ENCODE measurements around the gene PDCD6IP. TPM values are rescaled to one million over a fixed set of nuclear protein-coding genes. Genes with fewer than 3 reads are reported as not detected.
"Not testable (repeated sequence)": the region's sequence is repeated elsewhere in the genome, so short reads cannot be mapped to it uniquely, and the experiment has no call there.

PDCD6IP gene
- total RNA-seq, 1 donor from 2014 or later, result 51.7 TPM

DNA sequence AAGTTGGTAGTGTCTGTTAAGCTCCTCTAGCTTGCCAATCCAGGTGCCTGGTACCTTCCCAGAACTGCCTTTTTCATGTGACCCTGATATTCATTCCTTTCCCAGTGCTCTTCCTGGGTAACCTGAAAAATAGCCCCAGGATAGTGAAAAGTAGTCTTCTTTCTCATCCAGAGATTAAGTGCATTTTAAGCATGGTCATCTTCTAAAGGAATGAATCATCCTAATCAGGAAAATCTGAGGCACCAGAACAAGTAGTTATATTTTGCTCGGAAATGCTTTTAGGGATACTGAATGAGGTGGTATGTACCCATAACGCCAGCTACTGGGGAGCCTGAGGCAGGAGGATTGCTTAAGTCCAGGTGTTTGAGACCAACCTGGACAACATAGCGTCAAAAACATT lies 23.1 kb upstream of the PDCD6IP start:
- no peaks in the 10 kb centered on the region for H3K4me1 ChIP-seq (ENCODE audit: control insufficient read depth in 3 of 3, insufficient read depth in 3 of 3, low read length in 3 of 3)
- H3K36me3 ChIP-seq (ENCODE audit: control insufficient read depth in 3 of 3, insufficient read depth in 3 of 3, low read length in 3 of 3), result no peaks in the 10 kb centered on the region
- H3K27me3 ChIP-seq (ENCODE audit: control insufficient read depth in 3 of 3, insufficient read depth in 3 of 3, low read length in 3 of 3), result no peaks in the 10 kb centered on the region
- H3K27ac ChIP-seq (ENCODE audit: low read depth, low read length), result no peak overlapping the region
- no peaks in the 10 kb centered on the region for H3K9me3 ChIP-seq (ENCODE audit: control insufficient read depth in 3 of 3, low read length in 3 of 3)
- H3K9ac ChIP-seq (ENCODE audit: low read depth in 1 of 3, low read length in 3 of 3), result no peak overlapping the region
- H3K4me3 ChIP-seq (ENCODE audit: low read length in 3 of 3), result no peak overlapping the region

DNA sequence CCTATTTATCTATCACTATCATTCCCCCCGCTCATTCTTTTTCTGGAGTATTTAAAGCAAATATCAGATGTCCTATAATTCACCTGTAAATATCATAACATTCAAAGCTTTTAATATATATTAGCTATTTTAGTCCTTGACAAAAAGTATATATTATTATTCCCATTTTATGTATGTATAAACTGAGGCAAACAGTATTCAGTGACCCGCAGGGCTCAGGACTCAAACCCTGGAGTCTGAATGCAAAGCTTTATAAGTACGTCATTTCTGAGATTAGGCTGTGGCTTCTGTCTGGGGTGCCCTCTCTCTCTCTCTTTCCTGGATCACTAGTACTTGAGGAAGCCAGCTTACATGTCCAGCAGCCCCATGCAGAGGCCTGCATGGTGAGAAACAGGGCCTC lies 20.4 kb upstream of the PDCD6IP start:
- Histone ChIP-seq H3K9me3 (ENCODE audit: control insufficient read depth in 3 of 3, low read length in 3 of 3) (no peaks in the 10 kb centered on the region), H3K4me3 (ENCODE audit: low read length in 3 of 3) (no peak overlapping the region), H3K9ac (ENCODE audit: low read depth in 1 of 3, low read length in 3 of 3) (no peak overlapping the region), H3K4me1 (ENCODE audit: control insufficient read depth in 3 of 3, insufficient read depth in 3 of 3, low read length in 3 of 3) (no peaks in the 10 kb centered on the region), H3K27ac (ENCODE audit: low read depth, low read length) (no peak overlapping the region), H3K36me3 (ENCODE audit: control insufficient read depth in 3 of 3, insufficient read depth in 3 of 3, low read length in 3 of 3) (no peaks in the 10 kb centered on the region), H3K27me3 (ENCODE audit: control insufficient read depth in 3 of 3, insufficient read depth in 3 of 3, low read length in 3 of 3) (no peaks in the 10 kb centered on the region)

DNA sequence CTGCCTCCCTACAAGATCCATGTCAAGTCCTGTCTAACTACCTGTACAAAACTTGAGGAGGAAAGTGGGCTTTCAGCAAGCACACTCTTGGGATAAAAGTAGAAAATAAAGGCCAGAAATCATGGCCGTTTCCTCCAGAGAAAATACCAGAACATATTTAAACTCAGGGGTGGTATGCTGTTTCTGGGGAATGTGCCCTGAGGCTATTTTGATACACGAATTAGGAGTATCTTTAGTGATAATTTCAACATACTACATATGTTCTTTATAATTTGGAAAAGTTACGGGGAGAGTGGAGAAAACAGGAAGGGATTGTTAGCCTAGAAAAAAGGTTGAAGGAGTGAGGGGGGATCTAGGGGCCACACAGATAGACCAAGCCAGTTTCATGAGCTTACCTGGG lies 18.7 kb upstream of the PDCD6IP start:
- Histone ChIP-seq H3K27ac (ENCODE audit: low read depth, low read length) (no peak overlapping the region), H3K4me3 (ENCODE audit: low read length in 3 of 3) (no peak overlapping the region), H3K9ac (ENCODE audit: low read depth in 1 of 3, low read length in 3 of 3) (no peak overlapping the region), H3K4me1 (ENCODE audit: control insufficient read depth in 3 of 3, insufficient read depth in 3 of 3, low read length in 3 of 3) (no peaks in the 10 kb centered on the region), H3K27me3 (ENCODE audit: control insufficient read depth in 3 of 3, insufficient read depth in 3 of 3, low read length in 3 of 3) (no peaks in the 10 kb centered on the region), H3K36me3 (ENCODE audit: control insufficient read depth in 3 of 3, insufficient read depth in 3 of 3, low read length in 3 of 3) (no peaks in the 10 kb centered on the region), H3K9me3 (ENCODE audit: control insufficient read depth in 3 of 3, low read length in 3 of 3) (no peaks in the 10 kb centered on the region)

DNA sequence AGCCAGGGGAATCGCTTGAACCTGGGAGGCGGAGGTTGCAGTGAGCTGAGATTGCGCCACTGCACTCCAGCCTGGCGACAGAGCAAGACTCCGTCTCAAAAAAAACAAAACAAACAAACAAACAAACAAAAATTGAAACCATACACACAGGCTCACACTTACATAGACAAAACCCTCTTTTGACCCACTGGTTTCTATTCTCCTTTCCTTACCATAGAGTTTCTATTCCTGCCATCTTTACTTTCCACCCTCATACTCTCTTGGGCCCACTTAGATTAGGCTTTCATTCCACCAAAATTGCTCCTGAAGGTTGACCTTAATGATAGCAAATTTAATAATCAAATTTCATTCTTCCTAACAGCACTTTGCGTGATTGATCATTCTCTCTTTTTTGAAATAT lies 17.0 kb upstream of the PDCD6IP start:
- not testable (repeated sequence) for H3K36me3 ChIP-seq (ENCODE audit: control insufficient read depth in 3 of 3, insufficient read depth in 3 of 3, low read length in 3 of 3)

DNA sequence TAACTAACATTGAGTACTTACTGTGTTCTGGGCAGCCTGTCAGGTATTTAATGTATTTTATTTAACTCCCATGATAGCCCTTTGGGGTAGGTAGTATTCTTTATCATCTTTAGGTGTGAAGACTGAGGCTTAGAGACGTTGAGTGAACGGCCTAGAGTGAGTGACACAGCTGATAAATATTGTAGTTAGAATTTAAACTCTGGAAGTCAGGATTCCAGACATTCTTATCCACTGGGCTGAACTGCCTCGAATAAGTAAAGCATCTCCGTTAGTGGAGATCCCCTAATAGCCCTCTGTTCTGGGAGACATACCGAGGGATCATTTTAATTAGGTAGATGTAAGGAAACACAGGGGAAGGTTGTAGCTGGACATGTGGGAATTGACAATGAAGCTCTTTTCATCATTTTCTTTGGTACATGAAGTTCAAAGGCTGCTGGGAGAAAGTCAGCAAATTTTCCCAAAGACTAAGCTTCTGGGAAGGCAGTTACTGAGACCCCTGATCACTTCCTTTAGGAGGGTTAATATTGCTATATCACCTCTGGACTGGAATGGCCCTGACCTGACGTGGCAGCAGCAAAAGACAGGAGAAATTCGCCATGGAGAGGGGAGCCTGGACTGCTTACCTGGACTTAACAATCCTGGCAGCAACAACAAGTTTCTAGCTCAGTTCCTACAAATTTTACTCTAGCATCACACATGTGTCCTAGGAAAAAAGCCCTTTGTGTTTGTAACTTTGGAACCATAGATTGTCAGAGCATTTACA lies 11.7 kb upstream of the PDCD6IP start:
- Histone ChIP-seq H3K4me1 (ENCODE audit: control insufficient read depth in 3 of 3, insufficient read depth in 3 of 3, low read length in 3 of 3) (peaks cover 0 to 3% (median 2%) of the 10 kb centered on the region in 3 donors), H3K27ac (ENCODE audit: low read depth, low read length) (no peak overlapping the region), H3K9ac (ENCODE audit: low read depth in 1 of 3, low read length in 3 of 3) (no peak overlapping the region), H3K9me3 (ENCODE audit: control insufficient read depth in 3 of 3, low read length in 3 of 3) (no peaks in the 10 kb centered on the region), H3K36me3 (ENCODE audit: control insufficient read depth in 3 of 3, insufficient read depth in 3 of 3, low read length in 3 of 3) (no peaks in the 10 kb centered on the region), H3K4me3 (ENCODE audit: low read length in 3 of 3) (peak overlapping the region in 2 of 3 donors; percentile 51 to 54), H3K27me3 (ENCODE audit: control insufficient read depth in 3 of 3, insufficient read depth in 3 of 3, low read length in 3 of 3) (peaks cover 0 to 3% (median 2%) of the 10 kb centered on the region in 3 donors)

More for the DNA sequence above, 17.0 kb upstream of the PDCD6IP start:
- not testable (repeated sequence) for H3K9ac ChIP-seq (ENCODE audit: low read depth in 1 of 3, low read length in 3 of 3); H3K4me1 ChIP-seq (ENCODE audit: control insufficient read depth in 3 of 3, insufficient read depth in 3 of 3, low read length in 3 of 3); H3K27me3 ChIP-seq (ENCODE audit: control insufficient read depth in 3 of 3, insufficient read depth in 3 of 3, low read length in 3 of 3); H3K27ac ChIP-seq (ENCODE audit: low read depth, low read length); H3K4me3 ChIP-seq (ENCODE audit: low read length in 3 of 3); H3K9me3 ChIP-seq (ENCODE audit: control insufficient read depth in 3 of 3, low read length in 3 of 3)

DNA sequence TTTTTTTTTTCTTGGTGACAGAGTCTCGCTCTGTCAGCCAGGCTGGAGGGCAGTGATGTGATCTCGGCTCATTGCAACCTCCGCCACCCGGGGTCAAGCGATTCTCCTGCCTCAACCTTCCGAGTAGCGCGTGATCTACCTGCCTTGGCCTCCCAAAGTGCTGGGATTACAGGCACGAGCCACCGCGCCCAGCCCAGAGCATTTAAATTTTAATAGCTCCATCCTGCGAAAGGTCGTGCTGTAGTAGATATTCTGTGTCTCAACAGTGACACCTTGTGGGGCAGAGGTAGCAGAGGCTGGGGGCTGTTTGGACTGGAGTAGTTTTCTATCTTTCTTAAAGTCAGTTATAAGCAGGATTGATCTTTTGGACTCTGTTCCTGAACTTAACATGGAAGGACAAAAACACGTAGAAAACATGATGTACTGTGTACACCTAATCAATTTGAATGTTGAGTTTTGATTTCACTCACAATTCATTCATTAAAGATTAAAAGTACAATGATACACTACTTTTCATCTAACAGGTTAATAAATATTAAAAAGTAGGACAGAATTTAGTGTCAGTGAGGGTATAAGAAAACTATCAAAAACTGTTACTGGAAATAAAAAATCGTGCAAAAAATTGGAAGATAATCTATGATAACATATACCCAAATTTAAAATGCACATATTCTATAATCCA lies 11.0 kb upstream of the PDCD6IP start:
- H3K36me3 ChIP-seq (ENCODE audit: control insufficient read depth in 3 of 3, insufficient read depth in 3 of 3, low read length in 3 of 3), result no peaks in the 10 kb centered on the region
- no peak overlapping the region for H3K27ac ChIP-seq (ENCODE audit: low read depth, low read length)
- H3K4me3 ChIP-seq (ENCODE audit: low read length in 3 of 3), result peak overlapping the region in 2 of 3 donors; percentile 51 to 54
- H3K9ac ChIP-seq (ENCODE audit: low read depth in 1 of 3, low read length in 3 of 3), result peak overlapping the region in 1 of 3 donors; percentile 34
- no peaks in the 10 kb centered on the region for H3K9me3 ChIP-seq (ENCODE audit: control insufficient read depth in 3 of 3, low read length in 3 of 3)
- H3K27me3 ChIP-seq (ENCODE audit: control insufficient read depth in 3 of 3, insufficient read depth in 3 of 3, low read length in 3 of 3), result peaks cover 0 to 3% (median 2%) of the 10 kb centered on the region in 3 donors
- peaks cover 0 to 3% (median 2%) of the 10 kb centered on the region in 3 donors for H3K4me1 ChIP-seq (ENCODE audit: control insufficient read depth in 3 of 3, insufficient read depth in 3 of 3, low read length in 3 of 3)

DNA sequence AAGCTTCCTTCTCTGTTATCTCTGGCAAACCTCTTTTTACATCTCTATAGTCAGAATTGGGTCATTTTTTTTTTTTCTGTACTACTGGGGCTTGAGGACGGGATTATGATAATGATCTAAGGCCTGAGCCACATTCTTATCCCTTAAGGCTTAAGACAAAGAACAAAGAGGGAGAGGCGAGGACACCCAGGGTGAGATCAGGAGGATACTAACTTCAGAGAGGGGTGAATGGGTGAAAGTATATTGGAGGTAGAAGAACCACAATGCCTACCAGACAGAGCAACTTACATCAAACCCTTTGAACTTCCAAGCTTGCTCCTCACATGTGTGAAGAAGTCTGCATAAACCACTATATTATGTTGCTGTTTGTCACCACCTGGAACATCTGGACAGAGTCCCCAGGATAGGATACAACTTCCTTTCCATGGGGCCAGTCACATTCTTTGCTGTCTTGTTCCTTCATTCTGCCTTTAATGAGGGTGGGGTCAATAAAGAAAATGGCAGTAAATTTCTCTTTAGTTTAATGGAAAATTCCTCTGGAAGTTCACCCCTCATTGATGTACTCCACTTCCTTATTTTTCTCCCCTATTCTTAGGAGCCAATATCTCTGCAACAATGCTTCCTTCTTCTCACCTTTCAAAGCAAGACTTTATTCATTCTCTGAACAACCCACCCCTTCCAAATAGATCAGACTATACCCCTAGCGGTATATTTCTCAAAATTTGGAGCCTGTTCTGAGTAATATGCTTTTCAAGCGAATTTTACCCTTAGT lies 9.1 kb upstream of the PDCD6IP start:
- Histone ChIP-seq H3K36me3 (ENCODE audit: control insufficient read depth in 3 of 3, insufficient read depth in 3 of 3, low read length in 3 of 3) (no peaks in the 10 kb centered on the region), H3K9me3 (ENCODE audit: control insufficient read depth in 3 of 3, low read length in 3 of 3) (no peaks in the 10 kb centered on the region), H3K9ac (ENCODE audit: low read depth in 1 of 3, low read length in 3 of 3) (no peak overlapping the region), H3K4me1 (ENCODE audit: control insufficient read depth in 3 of 3, insufficient read depth in 3 of 3, low read length in 3 of 3) (peaks cover 0 to 3% (median 2%) of the 10 kb centered on the region in 3 donors), H3K27me3 (ENCODE audit: control insufficient read depth in 3 of 3, insufficient read depth in 3 of 3, low read length in 3 of 3) (peaks cover 0 to 3% (median 2%) of the 10 kb centered on the region in 3 donors), H3K4me3 (ENCODE audit: low read length in 3 of 3) (no peak overlapping the region), H3K27ac (ENCODE audit: low read depth, low read length) (no peak overlapping the region)

DNA sequence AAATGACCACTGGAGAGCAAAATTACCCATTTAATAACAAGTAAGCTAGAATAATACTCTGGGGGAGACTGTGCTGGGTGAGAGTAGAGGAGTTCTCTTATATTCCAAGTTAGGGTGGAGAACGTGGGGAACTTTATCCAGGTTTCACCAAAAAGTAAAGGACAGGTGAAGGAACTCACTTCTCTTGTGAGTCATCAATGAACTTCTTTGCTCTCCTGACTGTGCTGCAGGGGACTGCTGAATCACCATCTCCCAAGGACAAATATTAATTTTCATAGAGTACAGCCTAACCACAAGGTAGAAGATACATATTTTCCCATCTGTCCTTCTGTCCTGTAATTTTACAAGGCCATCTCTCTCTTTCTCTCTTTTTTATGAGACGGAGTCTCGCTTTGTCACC lies 8.3 kb upstream of the PDCD6IP start:
- H3K4me1 ChIP-seq (ENCODE audit: control insufficient read depth in 3 of 3, insufficient read depth in 3 of 3, low read length in 3 of 3), result peaks cover 0 to 3% (median 2%) of the 10 kb centered on the region in 3 donors
- no peaks in the 10 kb centered on the region for H3K36me3 ChIP-seq (ENCODE audit: control insufficient read depth in 3 of 3, insufficient read depth in 3 of 3, low read length in 3 of 3)
- no peaks in the 10 kb centered on the region for H3K9me3 ChIP-seq (ENCODE audit: control insufficient read depth in 3 of 3, low read length in 3 of 3)
- peaks cover 0 to 3% (median 2%) of the 10 kb centered on the region in 3 donors for H3K27me3 ChIP-seq (ENCODE audit: control insufficient read depth in 3 of 3, insufficient read depth in 3 of 3, low read length in 3 of 3)
- no peak overlapping the region for H3K4me3 ChIP-seq (ENCODE audit: low read length in 3 of 3)
- H3K9ac ChIP-seq (ENCODE audit: low read depth in 1 of 3, low read length in 3 of 3), result no peak overlapping the region
- no peak overlapping the region for H3K27ac ChIP-seq (ENCODE audit: low read depth, low read length)

DNA sequence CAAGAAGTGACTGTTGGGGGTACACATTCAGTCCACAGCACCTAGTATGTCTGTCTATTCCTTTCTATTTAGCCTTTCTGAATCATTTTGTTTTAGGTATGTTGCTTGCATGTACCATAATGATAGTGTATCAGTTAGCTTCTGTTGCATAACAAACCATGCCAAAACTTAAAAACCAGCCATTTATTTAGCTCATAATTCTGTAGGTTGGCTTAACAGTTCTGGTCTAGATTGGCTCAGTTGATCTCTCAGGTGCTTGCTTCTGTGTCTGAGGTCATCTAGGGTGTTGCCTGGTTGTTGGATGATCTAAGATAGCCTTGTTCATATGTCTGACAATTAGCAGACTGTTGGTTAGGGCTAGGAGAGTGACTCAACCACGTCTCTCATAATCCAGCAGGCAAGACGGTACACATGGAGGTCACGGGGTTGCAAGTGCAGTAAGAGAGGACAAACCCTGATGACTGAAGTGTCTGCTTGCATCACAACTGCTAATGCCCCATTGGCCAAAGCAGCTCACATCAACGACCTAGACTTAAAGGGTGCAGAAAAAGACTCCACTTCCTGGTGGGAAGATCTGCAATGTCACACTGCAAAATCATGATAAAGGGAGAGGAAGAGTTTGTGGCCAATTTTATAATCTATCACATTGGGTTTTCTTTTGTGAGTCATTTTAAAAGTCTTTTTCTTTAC lies 6.8 kb upstream of the PDCD6IP start:
- Histone ChIP-seq H3K9ac (ENCODE audit: low read depth in 1 of 3, low read length in 3 of 3) (no peak overlapping the region), H3K4me3 (ENCODE audit: low read length in 3 of 3) (no peak overlapping the region), H3K27ac (ENCODE audit: low read depth, low read length) (no peak overlapping the region), H3K27me3 (ENCODE audit: control insufficient read depth in 3 of 3, insufficient read depth in 3 of 3, low read length in 3 of 3) (peaks cover 0 to 3% (median 2%) of the 10 kb centered on the region in 3 donors), H3K4me1 (ENCODE audit: control insufficient read depth in 3 of 3, insufficient read depth in 3 of 3, low read length in 3 of 3) (peaks cover 0 to 3% (median 2%) of the 10 kb centered on the region in 3 donors), H3K36me3 (ENCODE audit: control insufficient read depth in 3 of 3, insufficient read depth in 3 of 3, low read length in 3 of 3) (no peaks in the 10 kb centered on the region), H3K9me3 (ENCODE audit: control insufficient read depth in 3 of 3, low read length in 3 of 3) (no peaks in the 10 kb centered on the region)

Data from skeletal muscle tissue (tissue), 4 donors.